ENCODE results near the gene ITPR1. TPM values are rescaled to one million over a fixed set of nuclear protein-coding genes. Genes with fewer than 3 reads are reported as not detected.

Gene ITPR1
- total RNA-seq, 2 donors from 2014 or later: 29.3 to 29.8 TPM

DNA sequence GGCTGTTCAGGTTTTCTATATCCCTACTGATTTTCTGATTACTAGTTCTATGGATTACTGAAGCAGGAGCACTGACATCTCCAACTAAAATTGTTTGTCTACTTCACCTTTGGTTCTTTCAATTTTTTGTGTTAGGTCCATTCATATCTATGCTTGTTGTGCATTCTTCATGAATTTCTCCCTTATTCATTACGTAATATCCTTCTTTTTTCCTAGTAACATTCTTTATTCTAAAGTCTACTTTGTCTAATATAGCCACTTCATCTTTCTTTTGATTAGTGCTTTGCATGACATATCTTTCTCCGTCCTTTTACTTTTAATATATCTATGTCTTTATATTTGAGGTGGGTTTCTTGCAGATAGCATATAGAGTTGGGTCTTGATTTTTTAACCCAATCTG, 369.8 kb downstream of the ITPR1 start:
- DNase-seq: no peak
- 87 to 96% methylated on average over 2 of the region's 2 CpGs for WGBS, 2 donors
- Histone ChIP-seq H3K9me3 (no peaks in the 10 kb centered on the region), H3K27ac (no peak overlapping the region), H3K4me1 (peaks cover 16% of the 10 kb centered on the region), H3K27me3 (no peaks in the 10 kb centered on the region), H3K4me3 (no peak overlapping the region), H3K36me3 (replicated peaks in 1 of 2; ENCODE audit: insufficient read depth in 1 of 2, low read depth in 2 of 2) (no peaks in the 10 kb centered on the region)
- intact Hi-C loops (cut with DNase I): no loop called here
- no peak for ATAC-seq
- TF ChIP-seq, protein P1, sequence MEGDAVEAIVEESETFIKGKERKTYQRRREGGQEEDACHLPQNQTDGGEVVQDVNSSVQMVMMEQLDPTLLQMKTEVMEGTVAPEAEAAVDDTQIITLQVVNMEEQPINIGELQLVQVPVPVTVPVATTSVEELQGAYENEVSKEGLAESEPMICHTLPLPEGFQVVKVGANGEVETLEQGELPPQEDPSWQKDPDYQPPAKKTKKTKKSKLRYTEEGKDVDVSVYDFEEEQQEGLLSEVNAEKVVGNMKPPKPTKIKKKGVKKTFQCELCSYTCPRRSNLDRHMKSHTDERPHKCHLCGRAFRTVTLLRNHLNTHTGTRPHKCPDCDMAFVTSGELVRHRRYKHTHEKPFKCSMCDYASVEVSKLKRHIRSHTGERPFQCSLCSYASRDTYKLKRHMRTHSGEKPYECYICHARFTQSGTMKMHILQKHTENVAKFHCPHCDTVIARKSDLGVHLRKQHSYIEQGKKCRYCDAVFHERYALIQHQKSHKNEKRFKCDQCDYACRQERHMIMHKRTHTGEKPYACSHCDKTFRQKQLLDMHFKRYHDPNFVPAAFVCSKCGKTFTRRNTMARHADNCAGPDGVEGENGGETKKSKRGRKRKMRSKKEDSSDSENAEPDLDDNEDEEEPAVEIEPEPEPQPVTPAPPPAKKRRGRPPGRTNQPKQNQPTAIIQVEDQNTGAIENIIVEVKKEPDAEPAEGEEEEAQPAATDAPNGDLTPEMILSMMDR (IDR thresholded peaks at IDR 0.05): no peak
- no peak for TF ChIP-seq POLR2A (IDR thresholded peaks at IDR 0.05)

DNA sequence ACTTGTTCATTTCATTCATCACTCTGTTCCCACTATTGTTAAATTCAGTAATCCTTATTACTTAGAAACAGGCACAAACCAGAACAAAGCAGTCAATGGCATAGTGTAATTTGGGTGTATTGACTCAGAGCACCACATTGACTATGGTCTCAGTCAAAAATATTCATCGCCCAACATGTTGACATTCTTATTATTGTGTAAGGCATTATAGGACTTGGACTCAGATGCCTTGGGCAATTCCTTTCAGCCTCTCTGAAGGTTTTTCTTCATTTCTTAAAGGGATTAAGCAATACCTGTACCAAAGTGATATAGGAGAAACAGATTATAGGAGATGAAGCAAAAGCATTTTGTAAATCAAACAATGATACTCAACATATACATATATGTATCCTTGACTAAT, 371.4 kb downstream of the ITPR1 start:
- Histone ChIP-seq H3K27ac (no peak overlapping the region), H3K4me1 (peaks cover 25% of the 10 kb centered on the region), H3K27me3 (no peaks in the 10 kb centered on the region), H3K9me3 (no peaks in the 10 kb centered on the region), H3K36me3 (replicated peaks in 1 of 2; ENCODE audit: insufficient read depth in 1 of 2, low read depth in 2 of 2) (no peaks in the 10 kb centered on the region), H3K4me3 (no peak overlapping the region)
- ATAC-seq (no peak), DNase-seq (no peak)
- WGBS, 2 donors: 82 to 100% methylated on average over 1 of the region's 1 CpG
- intact Hi-C loops (cut with DNase I): no loop called here
- TF ChIP-seq, protein P1 (IDR thresholded peaks at IDR 0.05): no peak
- TF ChIP-seq POLR2A (IDR thresholded peaks at IDR 0.05): no peak

DNA sequence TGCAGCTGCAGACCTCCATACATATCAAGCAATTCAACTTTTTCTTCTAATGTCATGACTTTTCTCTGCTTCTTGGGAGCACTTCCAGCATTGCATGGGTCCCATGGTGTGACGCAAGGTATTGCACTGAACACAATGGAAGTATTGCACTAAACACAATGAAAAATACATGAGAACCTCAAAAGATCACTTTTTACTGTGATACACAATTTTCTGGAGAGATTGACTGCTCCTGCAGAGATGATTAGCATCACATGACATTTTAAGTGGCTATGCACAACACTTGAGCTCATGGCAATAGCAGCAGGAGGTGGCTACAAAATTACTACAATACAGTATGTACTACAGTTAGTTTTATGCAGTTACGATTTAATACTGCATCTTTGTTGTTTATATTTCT, 372.6 kb downstream of the ITPR1 start:
- H3K4me1 ChIP-seq: peaks cover 25% of the 10 kb centered on the region
- ATAC-seq (no peak), DNase-seq (no peak)
- H3K27ac ChIP-seq: no peak overlapping the region
- H3K9me3 ChIP-seq: no peaks in the 10 kb centered on the region
- no peak overlapping the region for H3K4me3 ChIP-seq
- no peaks in the 10 kb centered on the region for H3K27me3 ChIP-seq
- intact Hi-C loops (cut with DNase I): no loop called here
- WGBS, 2 donors: 89 to 94% methylated on average over 2 of the region's 2 CpGs
- TF ChIP-seq, protein P1 (IDR thresholded peaks at IDR 0.05): no peak
- TF ChIP-seq POLR2A (IDR thresholded peaks at IDR 0.05): no peak
- H3K36me3 ChIP-seq (replicated peaks in 1 of 2; ENCODE audit: insufficient read depth in 1 of 2, low read depth in 2 of 2): no peaks in the 10 kb centered on the region

DNA sequence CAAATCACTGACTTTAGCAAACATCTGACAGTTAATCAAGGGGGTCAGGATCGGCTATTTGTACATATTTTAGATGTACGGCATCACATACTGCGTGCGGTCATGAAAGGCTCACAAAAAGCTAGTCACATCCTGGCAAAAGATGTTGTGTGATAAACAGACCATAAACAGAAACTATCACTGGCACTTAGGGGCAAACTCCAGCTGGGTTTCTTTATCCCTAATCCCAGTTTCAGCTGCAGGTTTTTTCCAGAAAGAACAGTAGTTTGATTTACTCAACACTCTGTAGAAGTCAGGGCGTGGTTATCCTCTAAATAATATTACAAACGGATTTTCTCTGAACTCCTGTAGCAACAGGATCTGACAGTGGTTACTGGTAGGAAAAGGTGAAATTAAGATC, 373.7 kb downstream of the ITPR1 start:
- intact Hi-C loops (cut with DNase I): no loop called here
- Histone ChIP-seq H3K4me3 (no peak overlapping the region), H3K27me3 (no peaks in the 10 kb centered on the region), H3K36me3 (replicated peaks in 1 of 2; ENCODE audit: insufficient read depth in 1 of 2, low read depth in 2 of 2) (no peaks in the 10 kb centered on the region), H3K4me1 (peaks cover 25% of the 10 kb centered on the region), H3K27ac (peak overlapping the region; percentile 91 to 100 (median 98)), H3K9me3 (no peaks in the 10 kb centered on the region)
- WGBS, 2 donors: 10 to 12% methylated on average over 6 of the region's 6 CpGs
- TF ChIP-seq, protein P1 (IDR thresholded peaks at IDR 0.05): no peak
- TF ChIP-seq POLR2A (IDR thresholded peaks at IDR 0.05): no peak
- ATAC-seq: no peak
- peak in 2 of 4 donors; percentile 14 to 36 for DNase-seq

DNA sequence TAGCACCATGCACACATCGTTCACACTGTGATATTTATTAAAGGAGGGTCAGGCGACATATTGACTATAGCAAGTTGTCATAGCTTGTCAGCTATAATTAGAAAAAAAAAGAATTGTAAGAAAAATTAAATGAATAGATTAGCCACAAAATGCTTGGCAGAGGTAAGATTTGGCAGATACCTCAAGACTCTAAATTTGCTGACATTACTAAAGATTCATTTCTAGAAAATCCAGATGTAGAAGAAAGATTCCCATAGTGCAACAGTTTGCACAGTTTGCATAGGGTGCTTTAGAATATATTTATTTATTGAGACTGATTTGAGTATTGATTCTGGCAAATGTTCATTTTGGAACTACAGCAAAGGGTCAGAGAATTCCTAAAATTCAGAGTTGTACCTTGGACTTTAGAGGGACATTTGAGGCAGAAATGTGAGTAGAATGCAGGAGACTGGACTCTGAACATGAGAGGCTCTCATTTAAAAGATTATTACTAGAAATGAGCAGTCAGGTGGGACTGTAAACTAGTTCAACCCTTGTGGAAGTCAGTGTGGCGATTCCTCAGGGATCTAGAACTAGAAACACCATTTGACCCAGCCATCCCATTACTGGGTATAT, 384.1 kb downstream of the ITPR1 start:
- TF ChIP-seq POLR2A (IDR thresholded peaks at IDR 0.05): no peak
- TF ChIP-seq, protein P1 (IDR thresholded peaks at IDR 0.05): no peak
- Histone ChIP-seq H3K9me3 (no peaks in the 10 kb centered on the region), H3K36me3 (replicated peaks in 1 of 2; ENCODE audit: insufficient read depth in 1 of 2, low read depth in 2 of 2) (no peaks in the 10 kb centered on the region), H3K4me1 (no peaks in the 10 kb centered on the region), H3K27me3 (no peaks in the 10 kb centered on the region), H3K27ac (no peak overlapping the region), H3K4me3 (no peak overlapping the region)
- intact Hi-C loops (cut with DNase I): no loop called here
- DNase-seq (no peak), ATAC-seq (no peak)
- WGBS, 2 donors: 66 to 72% methylated on average over 3 of the region's 3 CpGs
